Osteoblast (primary cell): ENCODE results near the gene FKBP15. TPM values are rescaled to one million over a fixed set of nuclear protein-coding genes. Genes with fewer than 3 reads are reported as not detected.

Experiments used
- DNase-seq: peaks from one replicate; pipeline ENCODE4 v3.0.0; 2011; ENCODE audit warnings: low spot score, mixed read lengths; ENCODE audit not compliant: insufficient read length; ENCODE audit errors: missing footprints
- H2AFZ ChIP-seq: 2 replicates; pipeline ENCODE4 v1.6.0; 2011; ENCODE audit warnings: mild to moderate bottlenecking, low read length
- H3K27ac ChIP-seq: 2 replicates; pipeline ENCODE4 v1.5.1; 2011; ENCODE audit warnings: mild to moderate bottlenecking, low read depth, low read length, moderate library complexity
- H3K27me3 ChIP-seq: 2 replicates; pipeline ENCODE4 v1.6.0; 2012; ENCODE audit warnings: mild to moderate bottlenecking, control low read depth, inconsistent platforms, low read length, moderate library complexity; ENCODE audit not compliant: insufficient read depth
- H3K36me3 ChIP-seq: 2 replicates; pipeline ENCODE4 v1.5.1; 2011; ENCODE audit warnings: mild to moderate bottlenecking, low read length, control low read depth, moderate library complexity; ENCODE audit not compliant: insufficient read depth
- H3K4me1 ChIP-seq: 2 replicates; pipeline ENCODE4 v1.5.1; 2011; ENCODE audit warnings: mild to moderate bottlenecking, low read length, control low read depth, moderate library complexity; ENCODE audit not compliant: insufficient read depth
- H3K4me2 ChIP-seq: 2 replicates; pipeline ENCODE4 v1.6.0; 2011; ENCODE audit warnings: mild to moderate bottlenecking, low read length; ENCODE audit not compliant: insufficient read depth
- H3K4me3 ChIP-seq: fragments of 200-600 bp; sonication (generic); 3 replicates; pipeline ENCODE4 v1.5.1; 2012; ENCODE audit warnings: mild to moderate bottlenecking, low read length, inconsistent platforms; ENCODE audit not compliant: insufficient read depth
- H3K79me2 ChIP-seq: 2 replicates; pipeline ENCODE4 v1.6.0; 2012; ENCODE audit warnings: mild to moderate bottlenecking, low read length, control low read depth, inconsistent platforms; ENCODE audit not compliant: insufficient read depth
- H3K9me3 ChIP-seq: 2 replicates; pipeline ENCODE4 v1.5.1; 2011; ENCODE audit warnings: low read depth, low read length, control low read depth
- H4K20me1 ChIP-seq: 2 replicates; pipeline ENCODE4 v1.6.0; 2012; ENCODE audit warnings: mild to moderate bottlenecking, low read length, control low read depth; ENCODE audit not compliant: insufficient read depth
- total RNA-seq: library from RNA; depleted of rRNA; stranded (reverse); fragments of >200 nt; gene quantifications from 2 replicates; pipeline ENCODE4 v1.2.3, GENCODE V29; 2012
- TF ChIP-seq, protein P1 (sequence below): IDR thresholded peaks from 2 replicates; pipeline ENCODE4 v1.5.1; 2011; ENCODE audit warnings: mild to moderate bottlenecking, low read depth, low read length, moderate library complexity; ENCODE audit errors: extremely low read depth

The FKBP15 gene
- total RNA-seq, 1 donor = 31.8 TPM

DNA sequence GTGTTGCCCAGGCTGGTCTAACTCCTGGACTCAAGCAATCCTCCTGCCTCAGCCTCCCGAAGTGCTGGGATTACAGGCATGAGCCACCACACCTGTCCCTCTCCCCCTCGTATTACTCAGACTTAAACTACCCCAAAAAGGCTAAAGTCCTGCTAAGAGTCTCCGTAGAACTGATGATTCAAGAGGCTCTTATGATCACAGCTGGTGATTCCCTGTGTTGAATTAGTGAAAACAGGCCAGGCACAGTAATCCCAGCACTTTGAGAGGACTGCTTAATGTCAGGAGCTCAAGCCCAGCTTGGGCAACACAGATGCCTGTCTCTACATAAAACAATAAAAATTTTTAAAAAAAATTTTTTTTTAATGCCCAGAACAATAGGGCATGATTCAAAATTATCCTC, 45.1 kb upstream of the FKBP15 start:
- no peaks in the 10 kb centered on the region for H4K20me1 ChIP-seq
- TF ChIP-seq, protein P1, sequence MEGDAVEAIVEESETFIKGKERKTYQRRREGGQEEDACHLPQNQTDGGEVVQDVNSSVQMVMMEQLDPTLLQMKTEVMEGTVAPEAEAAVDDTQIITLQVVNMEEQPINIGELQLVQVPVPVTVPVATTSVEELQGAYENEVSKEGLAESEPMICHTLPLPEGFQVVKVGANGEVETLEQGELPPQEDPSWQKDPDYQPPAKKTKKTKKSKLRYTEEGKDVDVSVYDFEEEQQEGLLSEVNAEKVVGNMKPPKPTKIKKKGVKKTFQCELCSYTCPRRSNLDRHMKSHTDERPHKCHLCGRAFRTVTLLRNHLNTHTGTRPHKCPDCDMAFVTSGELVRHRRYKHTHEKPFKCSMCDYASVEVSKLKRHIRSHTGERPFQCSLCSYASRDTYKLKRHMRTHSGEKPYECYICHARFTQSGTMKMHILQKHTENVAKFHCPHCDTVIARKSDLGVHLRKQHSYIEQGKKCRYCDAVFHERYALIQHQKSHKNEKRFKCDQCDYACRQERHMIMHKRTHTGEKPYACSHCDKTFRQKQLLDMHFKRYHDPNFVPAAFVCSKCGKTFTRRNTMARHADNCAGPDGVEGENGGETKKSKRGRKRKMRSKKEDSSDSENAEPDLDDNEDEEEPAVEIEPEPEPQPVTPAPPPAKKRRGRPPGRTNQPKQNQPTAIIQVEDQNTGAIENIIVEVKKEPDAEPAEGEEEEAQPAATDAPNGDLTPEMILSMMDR = no peak

DNA sequence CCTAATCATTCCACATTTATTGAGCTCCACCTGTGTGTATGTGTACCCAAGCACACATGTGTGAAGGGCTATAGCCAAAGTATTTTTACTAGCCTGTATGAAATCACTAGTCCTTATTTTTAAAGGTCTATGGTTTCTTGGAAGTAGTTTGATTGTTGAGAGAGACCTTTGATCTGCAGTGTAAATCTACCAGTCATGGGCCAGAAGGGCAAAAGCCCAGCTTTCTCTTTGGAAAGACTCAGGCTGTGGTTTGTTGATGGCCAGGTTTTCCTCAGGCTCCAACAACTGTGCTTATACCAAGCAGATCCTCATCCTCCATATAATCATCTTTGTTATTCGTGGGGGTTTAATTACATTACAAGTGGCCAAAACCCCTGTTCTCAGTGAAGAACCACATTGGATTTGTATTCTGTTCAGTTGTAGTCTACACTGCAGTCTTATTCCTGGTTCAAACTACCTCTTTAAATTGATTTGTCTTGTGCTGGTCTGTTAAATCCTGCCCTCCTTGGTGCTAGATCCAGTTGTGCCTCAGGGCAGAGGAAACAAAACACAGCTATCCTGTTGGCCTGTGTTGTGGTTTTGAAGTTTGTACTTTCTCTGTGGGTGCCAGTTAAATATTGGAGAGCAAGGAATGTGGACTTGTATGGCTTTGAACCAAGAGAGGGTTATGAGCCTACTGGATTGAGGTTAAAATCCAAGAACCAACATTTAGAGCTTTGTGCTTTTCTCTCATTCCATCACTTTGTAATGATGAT, 41.0 kb upstream of the FKBP15 start:
- no peaks in the 10 kb centered on the region for H3K9me3 ChIP-seq
- no peaks in the 10 kb centered on the region for H4K20me1 ChIP-seq
- H3K4me2 ChIP-seq = no peak overlapping the region
- no peak overlapping the region for H2AFZ ChIP-seq
- H3K36me3 ChIP-seq = peaks cover 35% of the 10 kb centered on the region
- H3K4me1 ChIP-seq = no peaks in the 10 kb centered on the region
- DNase-seq = no peak
- no peak overlapping the region for H3K27ac ChIP-seq
- H3K4me3 ChIP-seq = no peak overlapping the region
- H3K27me3 ChIP-seq = no peaks in the 10 kb centered on the region
- TF ChIP-seq, protein P1 = no peak
- H3K79me2 ChIP-seq = no peaks in the 10 kb centered on the region

More for the DNA sequence above, 45.1 kb upstream of the FKBP15 start:
- Histone ChIP-seq H2AFZ (no peak overlapping the region), H3K27ac (no peak overlapping the region), H3K27me3 (no peaks in the 10 kb centered on the region), H3K36me3 (peaks cover 43% of the 10 kb centered on the region), H3K4me1 (no peaks in the 10 kb centered on the region), H3K4me2 (no peak overlapping the region), H3K9me3 (no peaks in the 10 kb centered on the region), H3K4me3 (no peak overlapping the region), H3K79me2 (peaks cover 5% of the 10 kb centered on the region)
- no peak for DNase-seq

DNA sequence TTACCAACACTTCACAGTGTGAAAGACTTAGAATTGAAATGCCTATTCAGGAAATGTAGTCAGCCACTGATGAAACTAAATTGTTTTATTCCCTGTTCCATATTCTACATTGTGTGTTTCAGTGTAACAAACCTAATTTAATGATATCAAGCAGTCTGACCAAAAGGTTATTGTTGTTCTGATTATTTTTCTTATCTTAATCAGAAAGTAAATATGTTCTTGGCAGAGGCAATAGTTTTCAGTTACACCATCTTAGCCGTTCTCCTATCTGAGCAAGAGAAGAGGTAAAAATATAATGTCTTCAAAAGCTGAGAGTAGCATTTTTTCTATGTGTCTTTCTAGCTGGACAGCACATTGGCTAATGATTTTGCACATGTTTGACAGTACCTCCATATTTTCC, 37.2 kb upstream of the FKBP15 start:
- TF ChIP-seq, protein P1 = no peak
- Histone ChIP-seq H3K36me3 (peaks cover 36% of the 10 kb centered on the region), H3K4me1 (no peaks in the 10 kb centered on the region), H4K20me1 (peaks cover 2% of the 10 kb centered on the region), H3K4me2 (no peak overlapping the region), H3K4me3 (no peak overlapping the region), H3K79me2 (no peaks in the 10 kb centered on the region), H3K27ac (no peak overlapping the region), H3K27me3 (no peaks in the 10 kb centered on the region), H2AFZ (no peak overlapping the region), H3K9me3 (no peaks in the 10 kb centered on the region)
- DNase-seq = no peak

DNA sequence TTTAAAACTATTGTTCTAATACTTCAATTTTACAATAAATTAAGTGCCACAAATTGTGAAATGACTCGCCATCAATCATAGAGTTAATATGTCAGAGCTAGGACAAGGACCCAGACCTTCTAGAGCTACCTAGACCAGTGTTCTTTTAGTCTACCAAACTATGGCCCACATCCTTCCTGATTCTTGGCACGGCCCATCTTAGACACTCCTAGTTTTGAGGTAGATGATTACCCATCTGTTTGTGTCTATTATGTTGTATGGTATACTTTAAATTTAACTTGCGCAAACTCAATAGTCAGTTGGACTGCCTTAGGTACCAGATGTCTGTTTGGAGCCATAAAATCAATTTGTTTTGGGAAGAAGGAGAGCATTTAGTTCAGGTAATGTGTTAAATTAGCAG, 36.8 kb upstream of the FKBP15 start:
- no peaks in the 10 kb centered on the region for H3K27me3 ChIP-seq
- no peak overlapping the region for H3K4me3 ChIP-seq
- DNase-seq = no peak
- TF ChIP-seq, protein P1 = no peak
- peaks cover 2% of the 10 kb centered on the region for H4K20me1 ChIP-seq
- no peaks in the 10 kb centered on the region for H3K9me3 ChIP-seq
- H3K27ac ChIP-seq = no peak overlapping the region
- no peaks in the 10 kb centered on the region for H3K4me1 ChIP-seq
- H2AFZ ChIP-seq = no peak overlapping the region
- no peaks in the 10 kb centered on the region for H3K79me2 ChIP-seq
- H3K4me2 ChIP-seq = no peak overlapping the region
- peaks cover 35% of the 10 kb centered on the region for H3K36me3 ChIP-seq
